ENCODE measurements around the gene EEF2KMT. TPM values are rescaled to one million over a fixed set of nuclear protein-coding genes. Genes with fewer than 3 reads are reported as not detected.
A peak's percentile ranks its signal among the peaks of the same experiment; 100 is the strongest.

Gene EEF2KMT
- total and polyA plus RNA-seq, 2 of the 13 experiments (the other 11 are each of a cell fraction or from before 2014, with no cell fraction given), result 10.7 to 26.9 TPM

GRCh38 chr16:5071681-5072333 lies 25.8 kb downstream of the EEF2KMT start, which contains the start of gene ALG1 (continued):
- TF ChIP-seq SOX13 (IDR thresholded peaks at IDR 0.05) (0 out of 2 replicates have a peak, but pooled peaks have one; percentile 17), SOX13 (CRISPR knock-in tag; conservative IDR thresholded peaks at IDR 0.05 in 1 of 2, IDR thresholded peaks at IDR 0.05 in 1 of 2) (no peak; a peak in 2 of 4 replicates), CHD2 (IDR thresholded peaks at IDR 0.05; ENCODE audit: low read depth, low read length) (peak; percentile 37; the same call in 1 of the 2 replicates), GABPA (IDR thresholded peaks at IDR 0.05; ENCODE audit: low read depth, low read length) (no peak), GABPA (CRISPR knock-in tag; IDR thresholded peaks at IDR 0.05; ENCODE audit: low read depth) (peak; percentile 53; the same call in 1 of the 2 replicates), NFE2L1 (CRISPR knock-in tag; IDR thresholded peaks at IDR 0.05; ENCODE audit: borderline replicate concordance) (peak; percentile 89; the same call in 1 of the 2 replicates), ZNF441 (CRISPR knock-in tag; IDR thresholded peaks at IDR 0.05; ENCODE audit: borderline replicate concordance) (peak; percentile 88), BORCS8-MEF2B (CRISPR knock-in tag; IDR thresholded peaks at IDR 0.05) (peak; percentile 94), ZNF143 (CRISPR knock-in tag; IDR thresholded peaks at IDR 0.05) (peak; percentile 76), HNF4G (IDR thresholded peaks at IDR 0.05; ENCODE audit: borderline replicate concordance, low read depth, low read length) (no peak), HNF4G (CRISPR knock-in tag; IDR thresholded peaks at IDR 0.05; ENCODE audit: borderline replicate concordance, low read depth) (peak; percentile 64; the same call in 1 of the 2 replicates), ZNF562 (CRISPR knock-in tag; IDR thresholded peaks at IDR 0.05; ENCODE audit: borderline replicate concordance) (no peak), GLI4 (CRISPR knock-in tag; IDR thresholded peaks at IDR 0.05; ENCODE audit: borderline replicate concordance) (peak; percentile 98), CBX2 (IDR thresholded peaks at IDR 0.05; ENCODE audit: low read depth, low read length) (no peak), CBX2 (CRISPR knock-in tag; IDR thresholded peaks at IDR 0.05; ENCODE audit: low read depth) (no peak), FOSL2 (CRISPR knock-in tag; IDR thresholded peaks at IDR 0.05) (peak; percentile 60), TBX3 (IDR thresholded peaks at IDR 0.05; ENCODE audit: borderline replicate concordance) (no peak), ZNF432 (CRISPR knock-in tag; IDR thresholded peaks at IDR 0.05; ENCODE audit: borderline replicate concordance) (no peak), SALL2 (CRISPR knock-in tag; IDR thresholded peaks at IDR 0.05) (peak; percentile 80; the same call in 1 of the 2 replicates), ELF1 (CRISPR knock-in tag; IDR thresholded peaks at IDR 0.05) (peak; percentile 79), MYPOP (CRISPR knock-in tag; IDR thresholded peaks at IDR 0.05) (peak; percentile 93)
- TF ChIP-seq, protein P1, sequence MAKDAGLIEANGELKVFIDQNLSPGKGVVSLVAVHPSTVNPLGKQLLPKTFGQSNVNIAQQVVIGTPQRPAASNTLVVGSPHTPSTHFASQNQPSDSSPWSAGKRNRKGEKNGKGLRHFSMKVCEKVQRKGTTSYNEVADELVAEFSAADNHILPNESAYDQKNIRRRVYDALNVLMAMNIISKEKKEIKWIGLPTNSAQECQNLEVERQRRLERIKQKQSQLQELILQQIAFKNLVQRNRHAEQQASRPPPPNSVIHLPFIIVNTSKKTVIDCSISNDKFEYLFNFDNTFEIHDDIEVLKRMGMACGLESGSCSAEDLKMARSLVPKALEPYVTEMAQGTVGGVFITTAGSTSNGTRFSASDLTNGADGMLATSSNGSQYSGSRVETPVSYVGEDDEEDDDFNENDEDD (CRISPR knock-in tag; IDR thresholded peaks at IDR 0.05; ENCODE audit: borderline replicate concordance), result peak; percentile 86
- TF ChIP-seq, protein P2, sequence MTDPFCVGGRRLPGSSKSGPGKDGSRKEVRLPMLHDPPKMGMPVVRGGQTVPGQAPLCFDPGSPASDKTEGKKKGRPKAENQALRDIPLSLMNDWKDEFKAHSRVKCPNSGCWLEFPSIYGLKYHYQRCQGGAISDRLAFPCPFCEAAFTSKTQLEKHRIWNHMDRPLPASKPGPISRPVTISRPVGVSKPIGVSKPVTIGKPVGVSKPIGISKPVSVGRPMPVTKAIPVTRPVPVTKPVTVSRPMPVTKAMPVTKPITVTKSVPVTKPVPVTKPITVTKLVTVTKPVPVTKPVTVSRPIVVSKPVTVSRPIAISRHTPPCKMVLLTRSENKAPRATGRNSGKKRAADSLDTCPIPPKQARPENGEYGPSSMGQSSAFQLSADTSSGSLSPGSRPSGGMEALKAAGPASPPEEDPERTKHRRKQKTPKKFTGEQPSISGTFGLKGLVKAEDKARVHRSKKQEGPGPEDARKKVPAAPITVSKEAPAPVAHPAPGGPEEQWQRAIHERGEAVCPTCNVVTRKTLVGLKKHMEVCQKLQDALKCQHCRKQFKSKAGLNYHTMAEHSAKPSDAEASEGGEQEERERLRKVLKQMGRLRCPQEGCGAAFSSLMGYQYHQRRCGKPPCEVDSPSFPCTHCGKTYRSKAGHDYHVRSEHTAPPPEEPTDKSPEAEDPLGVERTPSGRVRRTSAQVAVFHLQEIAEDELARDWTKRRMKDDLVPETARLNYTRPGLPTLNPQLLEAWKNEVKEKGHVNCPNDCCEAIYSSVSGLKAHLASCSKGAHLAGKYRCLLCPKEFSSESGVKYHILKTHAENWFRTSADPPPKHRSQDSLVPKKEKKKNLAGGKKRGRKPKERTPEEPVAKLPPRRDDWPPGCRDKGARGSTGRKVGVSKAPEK (CRISPR knock-in tag; IDR thresholded peaks at IDR 0.05; ENCODE audit: borderline replicate concordance), result peak; percentile 90; the same call in 1 of the 2 replicates
- TF ChIP-seq, protein P3, sequence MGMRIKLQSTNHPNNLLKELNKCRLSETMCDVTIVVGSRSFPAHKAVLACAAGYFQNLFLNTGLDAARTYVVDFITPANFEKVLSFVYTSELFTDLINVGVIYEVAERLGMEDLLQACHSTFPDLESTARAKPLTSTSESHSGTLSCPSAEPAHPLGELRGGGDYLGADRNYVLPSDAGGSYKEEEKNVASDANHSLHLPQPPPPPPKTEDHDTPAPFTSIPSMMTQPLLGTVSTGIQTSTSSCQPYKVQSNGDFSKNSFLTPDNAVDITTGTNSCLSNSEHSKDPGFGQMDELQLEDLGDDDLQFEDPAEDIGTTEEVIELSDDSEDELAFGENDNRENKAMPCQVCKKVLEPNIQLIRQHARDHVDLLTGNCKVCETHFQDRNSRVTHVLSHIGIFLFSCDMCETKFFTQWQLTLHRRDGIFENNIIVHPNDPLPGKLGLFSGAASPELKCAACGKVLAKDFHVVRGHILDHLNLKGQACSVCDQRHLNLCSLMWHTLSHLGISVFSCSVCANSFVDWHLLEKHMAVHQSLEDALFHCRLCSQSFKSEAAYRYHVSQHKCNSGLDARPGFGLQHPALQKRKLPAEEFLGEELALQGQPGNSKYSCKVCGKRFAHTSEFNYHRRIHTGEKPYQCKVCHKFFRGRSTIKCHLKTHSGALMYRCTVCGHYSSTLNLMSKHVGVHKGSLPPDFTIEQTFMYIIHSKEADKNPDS (CRISPR knock-in tag; IDR thresholded peaks at IDR 0.05), result peak; percentile 25; the same call in 1 of the 2 replicates
